ENCODE measurements around the gene PRAMEF25.
"Not testable (repeated sequence)": the region's sequence is repeated elsewhere in the genome, so short reads cannot be mapped to it uniquely, and the experiment has no call there.

PRAMEF25 gene

DNA sequence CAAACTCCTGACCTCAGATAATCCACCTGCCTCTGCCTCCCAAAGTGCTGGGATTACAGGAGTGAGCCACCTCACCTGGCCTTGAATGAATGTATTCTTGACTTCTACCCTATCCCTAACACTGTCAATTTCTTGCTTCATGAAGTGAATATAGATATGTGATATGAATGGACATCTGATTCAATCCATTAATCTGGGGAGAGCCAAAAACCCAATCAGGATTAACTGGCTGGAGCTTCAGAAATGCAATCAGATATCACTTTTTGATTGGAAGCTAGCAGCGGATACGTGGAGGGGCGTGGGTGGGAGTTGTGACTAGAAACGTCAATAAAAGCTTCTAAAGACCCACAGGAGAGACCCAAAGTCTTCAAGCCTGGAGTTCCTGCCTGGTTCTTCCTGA lies at the start of gene PRAMEF25:
Gene PRAMEF25 (plus strand): TSS at position 301 of the 400 bp plus-strand sequence. CDS start 2,920 bp downstream, outside the sequence.
- intact Hi-C loops (cut with DNase I); DNase-seq: not testable (repeated sequence)

DNA sequence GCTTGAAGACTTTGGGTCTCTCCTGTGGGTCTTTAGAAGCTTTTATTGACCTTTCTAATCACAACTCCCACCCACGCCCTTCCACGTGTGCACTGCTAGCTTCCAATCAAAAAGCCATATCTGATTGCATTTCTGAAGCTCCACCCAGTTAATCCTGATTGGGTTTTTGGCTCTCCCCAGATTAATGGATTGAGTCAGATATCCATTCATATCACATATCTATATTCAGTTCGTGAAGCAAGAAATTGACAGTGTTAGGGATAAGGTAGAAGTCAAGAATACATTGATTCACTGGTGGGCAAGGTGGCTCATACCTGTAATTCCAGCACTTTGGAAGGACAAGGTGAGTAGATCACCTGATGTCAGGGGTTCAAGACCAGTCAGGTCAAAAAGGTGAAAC lies 14.1 kb upstream of the PRAMEF25 start, which contains the start of gene PRAMEF27:
Gene PRAMEF27 (minus strand): TSS at position 101 of the 400 bp plus-strand sequence. CDS start 2,916 bp downstream, outside the sequence.
- intact Hi-C loops (cut with DNase I): not testable (repeated sequence)
- DNase-seq: peak in 1 of 10 donors; percentile 2

DNA sequence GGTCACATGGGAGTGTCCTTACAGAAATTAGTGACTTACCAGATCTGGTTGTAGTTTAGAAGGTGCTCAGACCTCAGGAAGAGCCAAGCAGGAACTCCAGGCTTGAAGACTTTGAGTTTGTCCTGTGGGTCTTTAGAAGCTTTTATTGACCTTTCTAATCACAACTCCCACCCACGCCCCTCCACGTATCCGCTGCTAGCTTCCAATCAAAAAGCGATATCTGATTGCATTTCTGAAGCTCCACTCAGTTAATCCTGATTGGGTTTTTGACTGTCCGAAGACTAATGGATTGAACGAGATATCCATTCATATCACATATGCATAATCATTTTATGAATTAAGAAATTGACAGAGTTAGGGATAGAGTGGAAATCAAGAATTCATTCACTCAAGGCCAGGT lies 46.2 kb downstream of the PRAMEF25 start, which contains the start of gene HNRNPCL2:
Gene HNRNPCL2 (minus strand): TSS at position 101 of the 400 bp plus-strand sequence. CDS start 454 bp downstream, outside the sequence.
- DNase-seq: peak in 1 of 10 donors; percentile 3
- intact Hi-C loops (cut with DNase I): not testable (repeated sequence)

Measured in posterior cingulate gyrus (tissue), 11 donors.